Measurements from ENCODE around the gene SH2D3A.
"Not testable (repeated sequence)": the region's sequence is repeated elsewhere in the genome, so short reads cannot be mapped to it uniquely, and the experiment has no call there.

- TF ChIP-seq CTCF, POLR2AphosphoS5 (IDR thresholded peaks at IDR 0.05): not testable (repeated sequence)
These were observed 4.4 kb upstream of the SH2D3A start for GRCh38 chr19:6771648-6772027.
